Measurements from ENCODE around the gene POGK. TPM values are rescaled to one million over a fixed set of nuclear protein-coding genes. Genes with fewer than 3 reads are reported as not detected.

The POGK gene
- total RNA-seq, 1 donor from 2014 or later, result 39.1 TPM

GRCh38 chr1:166855558-166855957 is 16.3 kb downstream of the POGK start:
- ChIA-PET POLR2A (no interaction called here), CTCF (no interaction called here)
- H3K4me1 Mint-ChIP-seq, result peaks cover 11% of the 10 kb centered on the region
- TF ChIP-seq CTCF (IDR thresholded peaks at IDR 0.05), result no peak
- no peaks in the 10 kb centered on the region for H3K9me3 Mint-ChIP-seq
- no peak for DNase-seq
- H3K27me3 Mint-ChIP-seq, result no peaks in the 10 kb centered on the region
- peaks cover 87% of the 10 kb centered on the region for H3K36me3 Mint-ChIP-seq (ENCODE audit: low read depth)
- H3K27ac Mint-ChIP-seq, result no peak overlapping the region
- no peak for ATAC-seq (ENCODE audit: low read depth)
- no peak overlapping the region for H3K4me3 Mint-ChIP-seq
- intact Hi-C loops (cut with micrococcal nuclease), result no loop called here

GRCh38 chr1:166857995-166858394 is 18.7 kb downstream of the POGK start:
- no peak for TF ChIP-seq CTCF (IDR thresholded peaks at IDR 0.05)
- ChIA-PET POLR2A (no interaction called here), CTCF (no interaction called here)
- Mint-ChIP-seq H3K4me1 (peaks cover 9% of the 10 kb centered on the region), H3K27me3 (no peaks in the 10 kb centered on the region), H3K36me3 (ENCODE audit: low read depth) (peaks cover 83% of the 10 kb centered on the region), H3K4me3 (no peak overlapping the region), H3K27ac (no peak overlapping the region), H3K9me3 (no peaks in the 10 kb centered on the region)
- no peak for DNase-seq
- no peak for ATAC-seq (ENCODE audit: low read depth)
- intact Hi-C loops (cut with micrococcal nuclease), result no loop called here

- no peaks in the 10 kb centered on the region for H3K9me3 Mint-ChIP-seq
Measured at GRCh38 chr1:166858726-166859419, 19.6 kb downstream of the POGK start.

GRCh38 chr1:166859597-166859996 is 20.3 kb downstream of the POGK start:
- H3K9me3 Mint-ChIP-seq, result no peaks in the 10 kb centered on the region
- DNase-seq, result no peak
- POLR2A ChIA-PET, result interaction anchor here (1.1 kb wide), 1 partner anchor 20 kb away, joined by 4 read pairs; the partner anchor contains the start of gene POGK
- peaks cover 9% of the 10 kb centered on the region for H3K4me1 Mint-ChIP-seq
- peak; percentile 47 for ATAC-seq (ENCODE audit: low read depth)
- no peak overlapping the region for H3K4me3 Mint-ChIP-seq
- H3K36me3 Mint-ChIP-seq (ENCODE audit: low read depth), result peaks cover 80% of the 10 kb centered on the region
- CTCF ChIA-PET, result no interaction called here
- intact Hi-C loops (cut with micrococcal nuclease), result no loop called here
- peak overlapping the region; percentile 55 for H3K27ac Mint-ChIP-seq
- no peaks in the 10 kb centered on the region for H3K27me3 Mint-ChIP-seq
- no peak for TF ChIP-seq CTCF (IDR thresholded peaks at IDR 0.05)

More at GRCh38 chr1:166858726-166859419, 19.6 kb downstream of the POGK start:
- no peak overlapping the region for H3K4me3 Mint-ChIP-seq
- ATAC-seq (ENCODE audit: low read depth) (no peak), DNase-seq (no peak)
- TF ChIP-seq CTCF (IDR thresholded peaks at IDR 0.05), result no peak
- H3K27ac Mint-ChIP-seq, result no peak overlapping the region
- CTCF ChIA-PET, result no interaction called here
- POLR2A ChIA-PET, result interaction anchor here (1.1 kb wide), 1 partner anchor 20 kb away, joined by 4 read pairs; the partner anchor contains the start of gene POGK
- intact Hi-C loops (cut with micrococcal nuclease), result no loop called here
- H3K36me3 Mint-ChIP-seq (ENCODE audit: low read depth), result peaks cover 81% of the 10 kb centered on the region
- peaks cover 9% of the 10 kb centered on the region for H3K4me1 Mint-ChIP-seq
- H3K27me3 Mint-ChIP-seq, result no peaks in the 10 kb centered on the region

GRCh38 chr1:166865926-166866325 is 26.7 kb downstream of the POGK start:
- no peak for ATAC-seq (ENCODE audit: low read depth)
- intact Hi-C loops (cut with micrococcal nuclease), result no loop called here
- H3K36me3 Mint-ChIP-seq (ENCODE audit: low read depth), result peaks cover 69% of the 10 kb centered on the region
- ChIA-PET CTCF (no interaction called here), POLR2A (no interaction called here)
- H3K9me3 Mint-ChIP-seq, result no peaks in the 10 kb centered on the region
- TF ChIP-seq CTCF (IDR thresholded peaks at IDR 0.05), result no peak
- no peak overlapping the region for H3K4me3 Mint-ChIP-seq
- H3K4me1 Mint-ChIP-seq, result no peaks in the 10 kb centered on the region
- no peak for DNase-seq
- H3K27ac Mint-ChIP-seq, result no peak overlapping the region
- H3K27me3 Mint-ChIP-seq, result no peaks in the 10 kb centered on the region
